ENCODE data around the gene LDAH.

LDAH gene

GRCh38 chr2:20834331-20834730 is 11.4 kb upstream of the LDAH start:
- no peak for DNase-seq
- Histone ChIP-seq H3K27me3 (replicated peaks; ENCODE audit: control insufficient read depth, insufficient read depth, low read length, poor library complexity, severe bottlenecking) (peaks cover 2% of the 10 kb centered on the region), H3K9me3 (ENCODE audit: control insufficient read depth, low read length) (no peaks in the 10 kb centered on the region), H3K4me1 (ENCODE audit: control insufficient read depth, insufficient read depth, low read length, poor library complexity, severe bottlenecking) (no peaks in the 10 kb centered on the region), H3K36me3 (ENCODE audit: control insufficient read depth, insufficient read depth, low read length) (no peaks in the 10 kb centered on the region), H3K27ac (ENCODE audit: insufficient read depth, low read length, poor library complexity, severe bottlenecking) (no peak overlapping the region), H3K4me3 (ENCODE audit: insufficient read depth, low read depth, low read length, poor library complexity, severe bottlenecking) (no peak overlapping the region)

GRCh38 chr2:20832606-20833005 is 9.7 kb upstream of the LDAH start:
- Histone ChIP-seq H3K4me1 (ENCODE audit: control insufficient read depth, insufficient read depth, low read length, poor library complexity, severe bottlenecking) (no peaks in the 10 kb centered on the region), H3K9me3 (ENCODE audit: control insufficient read depth, low read length) (no peaks in the 10 kb centered on the region), H3K27me3 (replicated peaks; ENCODE audit: control insufficient read depth, insufficient read depth, low read length, poor library complexity, severe bottlenecking) (peaks cover 2% of the 10 kb centered on the region), H3K27ac (ENCODE audit: insufficient read depth, low read length, poor library complexity, severe bottlenecking) (no peak overlapping the region), H3K4me3 (ENCODE audit: insufficient read depth, low read depth, low read length, poor library complexity, severe bottlenecking) (no peak overlapping the region), H3K36me3 (ENCODE audit: control insufficient read depth, insufficient read depth, low read length) (no peaks in the 10 kb centered on the region)
- DNase-seq: no peak

- no peak overlapping the region for H3K27ac ChIP-seq (ENCODE audit: insufficient read depth, low read length, poor library complexity, severe bottlenecking)
- no peak for DNase-seq
- no peaks in the 10 kb centered on the region for H3K9me3 ChIP-seq (ENCODE audit: control insufficient read depth, low read length)
- H3K4me1 ChIP-seq (ENCODE audit: control insufficient read depth, insufficient read depth, low read length, poor library complexity, severe bottlenecking): no peaks in the 10 kb centered on the region
- H3K36me3 ChIP-seq (ENCODE audit: control insufficient read depth, insufficient read depth, low read length): no peaks in the 10 kb centered on the region
- no peaks in the 10 kb centered on the region for H3K27me3 ChIP-seq (replicated peaks; ENCODE audit: control insufficient read depth, insufficient read depth, low read length, poor library complexity, severe bottlenecking)
- no peak overlapping the region for H3K4me3 ChIP-seq (ENCODE audit: insufficient read depth, low read depth, low read length, poor library complexity, severe bottlenecking)
Observed at GRCh38 chr2:20829861-20830260, 7.0 kb upstream of the LDAH start.

- Histone ChIP-seq H3K36me3 (ENCODE audit: control insufficient read depth, insufficient read depth, low read length) (no peaks in the 10 kb centered on the region), H3K27ac (ENCODE audit: insufficient read depth, low read length, poor library complexity, severe bottlenecking) (no peak overlapping the region), H3K4me3 (ENCODE audit: insufficient read depth, low read depth, low read length, poor library complexity, severe bottlenecking) (no peak overlapping the region), H3K27me3 (replicated peaks; ENCODE audit: control insufficient read depth, insufficient read depth, low read length, poor library complexity, severe bottlenecking) (no peaks in the 10 kb centered on the region), H3K4me1 (ENCODE audit: control insufficient read depth, insufficient read depth, low read length, poor library complexity, severe bottlenecking) (no peaks in the 10 kb centered on the region), H3K9me3 (ENCODE audit: control insufficient read depth, low read length) (no peaks in the 10 kb centered on the region)
- DNase-seq: no peak
Observed at GRCh38 chr2:20823917-20824316, 1.0 kb upstream of the LDAH start.

GRCh38 chr2:20818820-20819219 is 4.1 kb downstream of the LDAH start:
- no peaks in the 10 kb centered on the region for H3K27me3 ChIP-seq (replicated peaks; ENCODE audit: control insufficient read depth, insufficient read depth, low read length, poor library complexity, severe bottlenecking)
- H3K36me3 ChIP-seq (ENCODE audit: control insufficient read depth, insufficient read depth, low read length): no peaks in the 10 kb centered on the region
- DNase-seq: no peak
- no peak overlapping the region for H3K27ac ChIP-seq (ENCODE audit: insufficient read depth, low read length, poor library complexity, severe bottlenecking)
- H3K4me3 ChIP-seq (ENCODE audit: insufficient read depth, low read depth, low read length, poor library complexity, severe bottlenecking): no peak overlapping the region
- H3K4me1 ChIP-seq (ENCODE audit: control insufficient read depth, insufficient read depth, low read length, poor library complexity, severe bottlenecking): no peaks in the 10 kb centered on the region
- no peaks in the 10 kb centered on the region for H3K9me3 ChIP-seq (ENCODE audit: control insufficient read depth, low read length)

GRCh38 chr2:20815216-20815615 is 7.7 kb downstream of the LDAH start:
- Histone ChIP-seq H3K36me3 (ENCODE audit: control insufficient read depth, insufficient read depth, low read length) (no peaks in the 10 kb centered on the region), H3K27ac (ENCODE audit: insufficient read depth, low read length, poor library complexity, severe bottlenecking) (no peak overlapping the region), H3K9me3 (ENCODE audit: control insufficient read depth, low read length) (no peaks in the 10 kb centered on the region), H3K4me3 (ENCODE audit: insufficient read depth, low read depth, low read length, poor library complexity, severe bottlenecking) (no peak overlapping the region), H3K27me3 (replicated peaks; ENCODE audit: control insufficient read depth, insufficient read depth, low read length, poor library complexity, severe bottlenecking) (no peaks in the 10 kb centered on the region), H3K4me1 (ENCODE audit: control insufficient read depth, insufficient read depth, low read length, poor library complexity, severe bottlenecking) (no peaks in the 10 kb centered on the region)
- DNase-seq: no peak

GRCh38 chr2:20812779-20813178 is 10.1 kb downstream of the LDAH start:
- no peaks in the 10 kb centered on the region for H3K4me1 ChIP-seq (ENCODE audit: control insufficient read depth, insufficient read depth, low read length, poor library complexity, severe bottlenecking)
- H3K36me3 ChIP-seq (ENCODE audit: control insufficient read depth, insufficient read depth, low read length): no peaks in the 10 kb centered on the region
- no peak for DNase-seq
- no peak overlapping the region for H3K4me3 ChIP-seq (ENCODE audit: insufficient read depth, low read depth, low read length, poor library complexity, severe bottlenecking)
- no peaks in the 10 kb centered on the region for H3K9me3 ChIP-seq (ENCODE audit: control insufficient read depth, low read length)
- H3K27me3 ChIP-seq (replicated peaks; ENCODE audit: control insufficient read depth, insufficient read depth, low read length, poor library complexity, severe bottlenecking): no peaks in the 10 kb centered on the region
- no peak overlapping the region for H3K27ac ChIP-seq (ENCODE audit: insufficient read depth, low read length, poor library complexity, severe bottlenecking)

GRCh38 chr2:20806286-20806685 is 16.6 kb downstream of the LDAH start:
- H3K4me3 ChIP-seq (ENCODE audit: insufficient read depth, low read depth, low read length, poor library complexity, severe bottlenecking): no peak overlapping the region
- H3K4me1 ChIP-seq (ENCODE audit: control insufficient read depth, insufficient read depth, low read length, poor library complexity, severe bottlenecking): no peaks in the 10 kb centered on the region
- H3K27ac ChIP-seq (ENCODE audit: insufficient read depth, low read length, poor library complexity, severe bottlenecking): no peak overlapping the region
- no peaks in the 10 kb centered on the region for H3K36me3 ChIP-seq (ENCODE audit: control insufficient read depth, insufficient read depth, low read length)
- H3K27me3 ChIP-seq (replicated peaks; ENCODE audit: control insufficient read depth, insufficient read depth, low read length, poor library complexity, severe bottlenecking): no peaks in the 10 kb centered on the region
- no peaks in the 10 kb centered on the region for H3K9me3 ChIP-seq (ENCODE audit: control insufficient read depth, low read length)
- no peak for DNase-seq

GRCh38 chr2:20803974-20804373 is 18.9 kb downstream of the LDAH start:
- H3K27ac ChIP-seq (ENCODE audit: insufficient read depth, low read length, poor library complexity, severe bottlenecking): no peak overlapping the region
- H3K27me3 ChIP-seq (replicated peaks; ENCODE audit: control insufficient read depth, insufficient read depth, low read length, poor library complexity, severe bottlenecking): no peaks in the 10 kb centered on the region
- no peaks in the 10 kb centered on the region for H3K36me3 ChIP-seq (ENCODE audit: control insufficient read depth, insufficient read depth, low read length)
- no peak for DNase-seq
- no peak overlapping the region for H3K4me3 ChIP-seq (ENCODE audit: insufficient read depth, low read depth, low read length, poor library complexity, severe bottlenecking)
- no peaks in the 10 kb centered on the region for H3K4me1 ChIP-seq (ENCODE audit: control insufficient read depth, insufficient read depth, low read length, poor library complexity, severe bottlenecking)
- H3K9me3 ChIP-seq (ENCODE audit: control insufficient read depth, low read length): no peaks in the 10 kb centered on the region

- Histone ChIP-seq H3K4me1 (ENCODE audit: control insufficient read depth, insufficient read depth, low read length, poor library complexity, severe bottlenecking) (no peaks in the 10 kb centered on the region), H3K36me3 (ENCODE audit: control insufficient read depth, insufficient read depth, low read length) (no peaks in the 10 kb centered on the region), H3K9me3 (ENCODE audit: control insufficient read depth, low read length) (no peaks in the 10 kb centered on the region), H3K4me3 (ENCODE audit: insufficient read depth, low read depth, low read length, poor library complexity, severe bottlenecking) (no peak overlapping the region), H3K27ac (ENCODE audit: insufficient read depth, low read length, poor library complexity, severe bottlenecking) (no peak overlapping the region), H3K27me3 (replicated peaks; ENCODE audit: control insufficient read depth, insufficient read depth, low read length, poor library complexity, severe bottlenecking) (no peaks in the 10 kb centered on the region)
- no peak for DNase-seq
Observed at GRCh38 chr2:20803226-20803682, 19.6 kb downstream of the LDAH start.

GRCh38 chr2:20797096-20797495 is 25.8 kb downstream of the LDAH start:
- no peak overlapping the region for H3K4me3 ChIP-seq (ENCODE audit: insufficient read depth, low read depth, low read length, poor library complexity, severe bottlenecking)
- no peak for DNase-seq
- H3K27me3 ChIP-seq (replicated peaks; ENCODE audit: control insufficient read depth, insufficient read depth, low read length, poor library complexity, severe bottlenecking): no peaks in the 10 kb centered on the region
- H3K36me3 ChIP-seq (ENCODE audit: control insufficient read depth, insufficient read depth, low read length): no peaks in the 10 kb centered on the region
- no peak overlapping the region for H3K27ac ChIP-seq (ENCODE audit: insufficient read depth, low read length, poor library complexity, severe bottlenecking)
- no peaks in the 10 kb centered on the region for H3K9me3 ChIP-seq (ENCODE audit: control insufficient read depth, low read length)
- no peaks in the 10 kb centered on the region for H3K4me1 ChIP-seq (ENCODE audit: control insufficient read depth, insufficient read depth, low read length, poor library complexity, severe bottlenecking)

All from effector memory CD4-positive, alpha-beta T cell (primary cell).